H1 (cell line): Measurements from ENCODE around the gene SLC35A3. TPM values are rescaled to one million over a fixed set of nuclear protein-coding genes. Genes with fewer than 3 reads are reported as not detected.

Experiments
- ASH2L ChIP-seq: fragments of 200-600, 300-600 bp; sonication (generic); IDR thresholded peaks from one replicate; pipeline ENCODE4 v1.7.1; 2017; ENCODE audit warnings: low read length
- ATF2 ChIP-seq: IDR thresholded peaks from 2 replicates; pipeline ENCODE4 v1.6.1; 2012; ENCODE audit warnings: low read length, inconsistent platforms
- EZH2 ChIP-seq: fragments of 200-600 bp; sonication (generic); IDR thresholded peaks from 2 replicates; pipeline ENCODE4 v1.7.1; 2012; ENCODE audit warnings: low read depth, mild to moderate bottlenecking, moderate library complexity, low read length, inconsistent platforms; ENCODE audit not compliant: severe bottlenecking
- KDM5A ChIP-seq: fragments of 200-600 bp; IDR thresholded peaks from 2 replicates; pipeline ENCODE4 v1.7.1; 2012; ENCODE audit warnings: mild to moderate bottlenecking, low read length, inconsistent platforms, mixed read lengths
- SUZ12 ChIP-seq: fragments of 200-600 bp; sonication (generic); IDR thresholded peaks from 2 replicates; pipeline ENCODE4 v1.6.1; 2012; ENCODE audit warnings: mild to moderate bottlenecking, inconsistent platforms, low read length, moderate library complexity, mixed read lengths
- polyA plus RNA-seq, 7 experiments: library from polyadenylated mRNA; depleted of rRNA in 3 of 7; stranded (reverse) in 5 of 7; unstranded in 2 of 7; fragments of >200 nt in 5 of 7; fragments of 200-250 nt in 2 of 7; gene quantifications; 1 replicate in 5 of 7; 2 replicates in 1 of 7; 4 replicates in 1 of 7; pipeline versions ENCODE4 v1.2.1 to v1.2.3, GENCODE V29; 2011 to 2013; ENCODE audit warnings: missing spikeins in 2 of 7, mixed read lengths in 2 of 7
- total RNA-seq: library from RNA; stranded (reverse); fragmentation: NEBNext Ultra II Directional; extraction: Animal tissue kit (Norgen Biotek cat#: 25700); gene quantifications from 2 replicates; pipeline ENCODE4 v1.2.1, GENCODE V29; 2021

SLC35A3 gene
- total and polyA plus RNA-seq, 2 of the 8 experiments (the other 6 are each of a cell fraction or from before 2014, with no cell fraction given), result 3.0 to 13.8 TPM

DNA sequence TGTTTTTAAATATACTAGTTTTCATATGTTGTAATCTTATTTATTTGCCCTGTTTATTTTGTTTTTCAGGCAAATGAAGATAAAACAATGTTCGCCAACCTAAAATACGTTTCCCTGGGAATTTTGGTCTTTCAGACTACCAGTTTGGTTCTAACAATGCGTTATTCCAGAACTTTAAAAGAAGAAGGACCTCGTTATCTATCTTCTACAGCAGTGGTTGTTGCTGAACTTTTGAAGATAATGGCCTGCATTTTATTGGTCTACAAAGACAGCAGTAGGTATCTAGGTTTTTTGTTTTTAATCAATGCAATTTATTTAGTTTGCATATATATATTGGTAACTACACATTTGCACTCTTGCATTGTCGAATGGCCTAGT lies 23.7 kb downstream of the SLC35A3 start (continued):
- TF ChIP-seq ATF2, result no peak
- no peak for TF ChIP-seq EZH2
- no peak for TF ChIP-seq SUZ12
- TF ChIP-seq KDM5A, result no peak
- no peak for TF ChIP-seq ASH2L
